Fibroblast of pulmonary artery (primary cell): ENCODE data around the gene IL22RA2.
"Not testable (repeated sequence)": the region's sequence is repeated elsewhere in the genome, so short reads cannot be mapped to it uniquely, and the experiment has no call there.

Source experiments
- DNase-seq: peaks from one replicate; pipeline ENCODE4 v3.0.0-alpha.2; 2010; ENCODE audit warnings: low read depth
- H3K4me3 ChIP-seq: replicated peaks from 2 replicates; pipeline ENCODE4 v1.5.1; 2011; ENCODE audit warnings: low read depth, mild to moderate bottlenecking, control low read depth, low read length, moderate library complexity
- CTCF ChIP-seq: IDR thresholded peaks from 2 replicates; pipeline ENCODE4 v1.5.1; 2011; ENCODE audit warnings: mild to moderate bottlenecking, control low read depth, low read length, inconsistent platforms; ENCODE audit errors: missing control alignments

IL22RA2 gene

GRCh38 chr6:137210903-137211302, 37.5 kb upstream of the IL22RA2 start:
- DNase-seq, result peak; percentile 85
- H3K4me3 ChIP-seq, result no peak overlapping the region
- TF ChIP-seq CTCF, result no peak

- TF ChIP-seq CTCF, result no peak
- no peak overlapping the region for H3K4me3 ChIP-seq
- DNase-seq, result no peak
These were observed 34.8 kb upstream of the IL22RA2 start for GRCh38 chr6:137208279-137208678.

GRCh38 chr6:137207457-137207856, 34.0 kb upstream of the IL22RA2 start:
- not testable (repeated sequence) for DNase-seq, H3K4me3 ChIP-seq

GRCh38 chr6:137206577-137206976, 33.1 kb upstream of the IL22RA2 start:
- no peak for DNase-seq
- TF ChIP-seq CTCF, result no peak

GRCh38 chr6:137203256-137203655, 29.8 kb upstream of the IL22RA2 start:
- H3K4me3 ChIP-seq, result no peak overlapping the region
- no peak for DNase-seq
- no peak for TF ChIP-seq CTCF

More at GRCh38 chr6:137206577-137206976, 33.1 kb upstream of the IL22RA2 start:
- no peak overlapping the region for H3K4me3 ChIP-seq

GRCh38 chr6:137202078-137202477, 28.6 kb upstream of the IL22RA2 start:
- no peak overlapping the region for H3K4me3 ChIP-seq
- no peak for DNase-seq
- TF ChIP-seq CTCF, result peak; percentile 15

- no peak for DNase-seq
- no peak for TF ChIP-seq CTCF
- no peak overlapping the region for H3K4me3 ChIP-seq
These were observed 27.6 kb upstream of the IL22RA2 start for GRCh38 chr6:137201006-137201405.

- TF ChIP-seq CTCF, result no peak
- DNase-seq, result no peak
These were observed 26.8 kb upstream of the IL22RA2 start for GRCh38 chr6:137200288-137200687.

More at GRCh38 chr6:137200288-137200687, 26.8 kb upstream of the IL22RA2 start:
- H3K4me3 ChIP-seq, result no peak overlapping the region
